Loucy (cell line): ENCODE data around the gene CELF5.

Experiments used
- H2AFZ ChIP-seq: fragments of 200-600 bp; sonication (generic); 2 replicates; pipeline ENCODE4 v1.6.0; 2016; ENCODE audit warnings: antibody characterized with exemption, mild to moderate bottlenecking, low read length, moderate library complexity
- H3F3A ChIP-seq: fragments of 200-600 bp; 2 replicates; pipeline ENCODE4 v1.6.0; 2016; ENCODE audit warnings: antibody characterized with exemption, low read depth, mild to moderate bottlenecking
- H3K27me3 ChIP-seq: fragments of 200-600 bp; sonication (generic); 2 replicates; pipeline ENCODE4 v1.6.1; 2014; ENCODE audit warnings: low read length, mild to moderate bottlenecking; ENCODE audit not compliant: insufficient read depth, poor library complexity, severe bottlenecking
- H3K36me3 ChIP-seq: fragments of 200-600 bp; sonication (generic); 2 replicates; pipeline ENCODE4 v1.6.1; 2016; ENCODE audit warnings: low read length; ENCODE audit not compliant: insufficient read depth
- H3K4me1 ChIP-seq: fragments of 200-600 bp; sonication (generic); 2 replicates; pipeline ENCODE4 v1.5.1; 2014; ENCODE audit warnings: low read length, mild to moderate bottlenecking; ENCODE audit not compliant: insufficient read depth, poor library complexity, severe bottlenecking
- H3K4me2 ChIP-seq: fragments of 200-600 bp; sonication (generic); 2 replicates; pipeline ENCODE4 v1.6.0; 2014; ENCODE audit warnings: antibody characterized with exemption, low read length, low read depth, mild to moderate bottlenecking; ENCODE audit not compliant: poor library complexity, severe bottlenecking
- H3K4me3 ChIP-seq: fragments of 200-600 bp; sonication (generic); 2 replicates; pipeline ENCODE4 v1.5.1; 2014; ENCODE audit warnings: low read length, mild to moderate bottlenecking, mixed read lengths; ENCODE audit not compliant: poor library complexity, severe bottlenecking
- H3K79me2 ChIP-seq: fragments of 200-600 bp; sonication (generic); 2 replicates; pipeline ENCODE4 v1.6.1; 2014; ENCODE audit warnings: low read length; ENCODE audit not compliant: insufficient read depth
- H3K9ac ChIP-seq: fragments of 200-600 bp; sonication (generic); 2 replicates; pipeline ENCODE4 v1.6.0; 2014; ENCODE audit warnings: mild to moderate bottlenecking, low read depth, low read length, moderate library complexity; ENCODE audit not compliant: poor library complexity, severe bottlenecking
- H3K9me2 ChIP-seq: fragments of 200-600 bp; sonication (generic); replicated peaks from 2 replicates; pipeline ENCODE4 v1.6.1; 2016; ENCODE audit warnings: low read depth, low read length, mixed read lengths
- H3K9me3 ChIP-seq: fragments of 200-600 bp; sonication (generic); 2 replicates; pipeline ENCODE4 v1.6.1; 2014; ENCODE audit warnings: mild to moderate bottlenecking, antibody characterized with exemption, low read length, low read depth; ENCODE audit not compliant: insufficient read depth
- H4K20me1 ChIP-seq: fragments of 200-600 bp; sonication (generic); 2 replicates; pipeline ENCODE4 v1.6.0; 2014; ENCODE audit warnings: antibody characterized with exemption, low read length, mild to moderate bottlenecking; ENCODE audit not compliant: insufficient read depth, poor library complexity, severe bottlenecking
- EZH2phosphoT487 ChIP-seq: fragments of 200-600 bp; IDR thresholded peaks from 2 replicates; pipeline ENCODE4 v1.6.1; 2018; ENCODE audit warnings: antibody characterized with exemption, mild to moderate bottlenecking, moderate library complexity, borderline replicate concordance
- TF ChIP-seq, protein P1 (sequence below): fragments of 200-600 bp; sonication (generic); conservative IDR thresholded peaks from 2 replicates; pipeline ENCODE4 v1.5.1; 2014; ENCODE audit warnings: mild to moderate bottlenecking, antibody characterized with exemption, low read length

The CELF5 gene

GRCh38 chr19:3304871-3305423 is 80.5 kb downstream of the CELF5 start:
- H3K4me1 ChIP-seq = no peaks in the 10 kb centered on the region
- no peaks in the 10 kb centered on the region; the same call in 1 of the 2 replicates for H3K9me3 ChIP-seq
- no peak overlapping the region for H3K4me2 ChIP-seq
- H3K36me3 ChIP-seq = no peaks in the 10 kb centered on the region
- H3K79me2 ChIP-seq = no peaks in the 10 kb centered on the region
- H3K4me3 ChIP-seq = no peak overlapping the region
- TF ChIP-seq, protein P1, sequence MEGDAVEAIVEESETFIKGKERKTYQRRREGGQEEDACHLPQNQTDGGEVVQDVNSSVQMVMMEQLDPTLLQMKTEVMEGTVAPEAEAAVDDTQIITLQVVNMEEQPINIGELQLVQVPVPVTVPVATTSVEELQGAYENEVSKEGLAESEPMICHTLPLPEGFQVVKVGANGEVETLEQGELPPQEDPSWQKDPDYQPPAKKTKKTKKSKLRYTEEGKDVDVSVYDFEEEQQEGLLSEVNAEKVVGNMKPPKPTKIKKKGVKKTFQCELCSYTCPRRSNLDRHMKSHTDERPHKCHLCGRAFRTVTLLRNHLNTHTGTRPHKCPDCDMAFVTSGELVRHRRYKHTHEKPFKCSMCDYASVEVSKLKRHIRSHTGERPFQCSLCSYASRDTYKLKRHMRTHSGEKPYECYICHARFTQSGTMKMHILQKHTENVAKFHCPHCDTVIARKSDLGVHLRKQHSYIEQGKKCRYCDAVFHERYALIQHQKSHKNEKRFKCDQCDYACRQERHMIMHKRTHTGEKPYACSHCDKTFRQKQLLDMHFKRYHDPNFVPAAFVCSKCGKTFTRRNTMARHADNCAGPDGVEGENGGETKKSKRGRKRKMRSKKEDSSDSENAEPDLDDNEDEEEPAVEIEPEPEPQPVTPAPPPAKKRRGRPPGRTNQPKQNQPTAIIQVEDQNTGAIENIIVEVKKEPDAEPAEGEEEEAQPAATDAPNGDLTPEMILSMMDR = peak; percentile 76
- no peak for TF ChIP-seq EZH2phosphoT487
- no peaks in the 10 kb centered on the region for H3F3A ChIP-seq
- H3K9me2 ChIP-seq = no peaks in the 10 kb centered on the region
- no peak overlapping the region for H3K9ac ChIP-seq
- H2AFZ ChIP-seq = no peak overlapping the region
- no peaks in the 10 kb centered on the region for H3K27me3 ChIP-seq
- H4K20me1 ChIP-seq = no peaks in the 10 kb centered on the region

- Histone ChIP-seq H3K9me3 (no peaks in the 10 kb centered on the region), H3K27me3 (no peaks in the 10 kb centered on the region), H3K9me2 (no peaks in the 10 kb centered on the region), H3K4me3 (no peak overlapping the region), H3K4me2 (no peak overlapping the region), H3K36me3 (no peaks in the 10 kb centered on the region), H3K4me1 (no peaks in the 10 kb centered on the region), H2AFZ (no peak overlapping the region), H3K79me2 (no peaks in the 10 kb centered on the region), H4K20me1 (no peaks in the 10 kb centered on the region), H3K9ac (no peak overlapping the region), H3F3A (no peaks in the 10 kb centered on the region)
- TF ChIP-seq EZH2phosphoT487 = no peak
- TF ChIP-seq, protein P1 = no peak
These were observed 85.3 kb downstream of the CELF5 start for GRCh38 chr19:3309724-3310123.

DNA sequence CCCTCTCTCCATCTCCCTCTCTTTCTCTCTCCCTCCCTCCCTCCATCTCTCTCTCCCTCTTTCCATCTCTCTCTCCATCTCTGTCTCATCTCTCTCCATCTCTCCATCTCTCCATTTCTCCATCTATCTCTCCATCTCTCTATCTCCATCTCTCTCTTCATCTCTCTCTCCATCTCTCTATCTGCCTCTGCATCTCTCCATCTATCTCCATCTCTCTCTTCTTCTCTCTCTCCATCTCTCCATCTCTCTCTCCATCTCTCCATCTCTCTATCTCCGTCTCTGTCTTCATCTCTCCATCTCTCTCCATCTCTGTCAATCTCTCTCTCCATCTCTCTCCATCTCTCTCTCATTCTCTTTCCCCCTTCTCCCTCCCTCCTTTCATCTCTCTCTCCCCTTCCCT is 85.8 kb downstream of the CELF5 start:
- Histone ChIP-seq H2AFZ (no peak overlapping the region), H3F3A (no peaks in the 10 kb centered on the region), H3K27me3 (no peaks in the 10 kb centered on the region), H3K9ac (no peak overlapping the region), H3K4me2 (no peak overlapping the region), H3K36me3 (no peaks in the 10 kb centered on the region), H3K9me2 (no peaks in the 10 kb centered on the region), H3K4me3 (no peak overlapping the region), H4K20me1 (no peaks in the 10 kb centered on the region), H3K4me1 (no peaks in the 10 kb centered on the region), H3K79me2 (no peaks in the 10 kb centered on the region), H3K9me3 (no peaks in the 10 kb centered on the region)
- TF ChIP-seq, protein P1 = no peak
- no peak for TF ChIP-seq EZH2phosphoT487
